HepG2 (cell line): ENCODE measurements around the gene CCDC170. TPM values are rescaled to one million over a fixed set of nuclear protein-coding genes. Genes with fewer than 3 reads are reported as not detected.

Experiments
- HDAC1 ChIP-seq: sonication (generic); formaldehyde crosslinking; IDR thresholded peaks from 2 replicates; pipeline ENCODE4 v1.5.1; 2020; ENCODE audit warnings: mild to moderate bottlenecking, missing genetic modification reagents
- HNRNPLL ChIP-seq: fragments of 200-400 bp; formaldehyde crosslinking; IDR thresholded peaks from 2 replicates; pipeline ENCODE4 v1.6.1; 2017; ENCODE audit warnings: mild to moderate bottlenecking, low read depth, low read length; ENCODE audit not compliant: poor library complexity, severe bottlenecking
- JUNB ChIP-seq: sonication (generic); formaldehyde crosslinking; IDR thresholded peaks from 2 replicates; pipeline ENCODE4 v1.8.0; 2022; ENCODE audit warnings: missing genetic modification reagents, mild to moderate bottlenecking, borderline replicate concordance
- KLF15 ChIP-seq: sonication (generic); formaldehyde crosslinking; IDR thresholded peaks from 2 replicates; pipeline ENCODE4 v1.8.1; 2023; ENCODE audit warnings: borderline replicate concordance, mild to moderate bottlenecking, inconsistent platforms, missing genetic modification reagents, mixed read lengths
- LCORL ChIP-seq, 2 experiments: fragments of 450-650 bp in 1 of 2; sonication (generic) in 1 of 2; formaldehyde crosslinking in 1 of 2; IDR thresholded peaks; 2 replicates each; pipeline versions ENCODE4 v1.5.0 to v1.6.1; 2017 to 2020; ENCODE audit warnings: antibody characterized with exemption in 1 of 2, missing genetic modification reagents in 1 of 2
- NR2F6 ChIP-seq, 2 experiments: IDR thresholded peaks; 2 replicates each; pipeline ENCODE4 v1.6.1; 2016; ENCODE audit warnings: antibody characterized with exemption in 1 of 2, mild to moderate bottlenecking in 1 of 2
- PRPF4 ChIP-seq: fragments of 200-400 bp; formaldehyde crosslinking; IDR thresholded peaks from 2 replicates; pipeline ENCODE4 v1.6.1; 2016; ENCODE audit warnings: low read length, low read depth; ENCODE audit not compliant: poor library complexity, severe bottlenecking
- RBFOX2 ChIP-seq: fragments of 200-400 bp; formaldehyde crosslinking; IDR thresholded peaks from 2 replicates; pipeline ENCODE4 v1.6.1; 2017; ENCODE audit warnings: low read depth, mild to moderate bottlenecking, low read length
- RFX5 ChIP-seq: IDR thresholded peaks from 2 replicates; pipeline ENCODE4 v1.6.1; 2011; ENCODE audit warnings: low read depth, low read length, improper control_type of control experiment
- RORA ChIP-seq: sonication (generic); formaldehyde crosslinking; IDR thresholded peaks from 2 replicates; pipeline ENCODE4 v1.5.0; 2020; ENCODE audit warnings: mild to moderate bottlenecking, missing genetic modification reagents, moderate library complexity
- SMAD1 ChIP-seq: sonication (generic); formaldehyde crosslinking; IDR thresholded peaks from 2 replicates; pipeline ENCODE4 v1.4.0; 2020; ENCODE audit warnings: missing genetic modification reagents, low read depth, mild to moderate bottlenecking, borderline replicate concordance
- XBP1 ChIP-seq: sonication (generic); formaldehyde crosslinking; IDR thresholded peaks from 2 replicates; pipeline ENCODE4 v1.5.0; 2020; ENCODE audit warnings: missing genetic modification reagents
- ZEB1 ChIP-seq: IDR thresholded peaks from 2 replicates; pipeline ENCODE4 v1.6.1; 2012; ENCODE audit warnings: mild to moderate bottlenecking, low read depth, inconsistent platforms; ENCODE audit not compliant: insufficient replicate concordance
- ZFP90 ChIP-seq: sonication (generic); formaldehyde crosslinking; IDR thresholded peaks from 2 replicates; pipeline ENCODE4 v1.8.0; 2022; ENCODE audit warnings: missing genetic modification reagents, mild to moderate bottlenecking, inconsistent platforms, borderline replicate concordance
- ZNF253 ChIP-seq: sonication (generic); formaldehyde crosslinking; IDR thresholded peaks from 2 replicates; pipeline ENCODE4 v1.8.0; 2022; ENCODE audit warnings: mild to moderate bottlenecking, missing genetic modification reagents, borderline replicate concordance
- ZNF543 ChIP-seq: sonication (generic); formaldehyde crosslinking; IDR thresholded peaks from 2 replicates; pipeline ENCODE4 v1.4.0; 2020; ENCODE audit warnings: mild to moderate bottlenecking, missing genetic modification reagents
- ZNF598 ChIP-seq: sonication (generic); formaldehyde crosslinking; IDR thresholded peaks from 2 replicates; pipeline ENCODE4 v1.5.1; 2020; ENCODE audit warnings: mild to moderate bottlenecking, missing genetic modification reagents, borderline replicate concordance
- ZNF780A ChIP-seq: sonication (generic); formaldehyde crosslinking; IDR thresholded peaks from 2 replicates; pipeline ENCODE4 v1.8.0; 2022; ENCODE audit warnings: mild to moderate bottlenecking, missing genetic modification reagents, moderate library complexity
- ZSCAN20 ChIP-seq: sonication (generic); formaldehyde crosslinking; IDR thresholded peaks from 2 replicates; pipeline ENCODE4 v1.4.0; 2020; ENCODE audit warnings: missing genetic modification reagents, mild to moderate bottlenecking, borderline replicate concordance
- ZSCAN29 ChIP-seq: sonication (generic); formaldehyde crosslinking; conservative IDR thresholded peaks from 2 replicates; pipeline ENCODE4 v1.4.0; 2020; ENCODE audit warnings: mild to moderate bottlenecking, missing genetic modification reagents
- polyA plus RNA-seq, 8 experiments: library from polyadenylated mRNA; depleted of rRNA in 3 of 8; stranded (reverse) in 7 of 8; unstranded in 1 of 8; fragments of >200 nt; fragmentation: Illumina TruSeq in 4 of 8; extraction: Trizol in 4 of 8; gene quantifications; 2 replicates each; pipeline versions ENCODE4 v1.2.1 to v1.2.3, GENCODE V29; 2011 to 2016; ENCODE audit warnings: low read depth in 4 of 8, missing spikeins in 1 of 8, mixed read lengths in 1 of 8; ENCODE audit not compliant: insufficient read depth in 1 of 8
- total RNA-seq, 5 experiments: library from RNA; depleted of rRNA; stranded (reverse); fragments of >200 nt; fragmentation: Illumina TruSeq; extraction: Trizol; gene quantifications; 2 replicates each; pipeline ENCODE4 v1.2.3, GENCODE V29; 2016; ENCODE audit warnings: low read depth in 1 of 5
- TF ChIP-seq, protein P1 (sequence below): sonication (generic); formaldehyde crosslinking; IDR thresholded peaks from 2 replicates; pipeline ENCODE4 v1.4.0; 2020; ENCODE audit warnings: missing genetic modification reagents, borderline replicate concordance
- TF ChIP-seq, protein P2 (sequence below): IDR thresholded peaks from 2 replicates; pipeline ENCODE4 v1.6.1; 2016
- TF ChIP-seq, protein P3 (sequence below): sonication (generic); formaldehyde crosslinking; IDR thresholded peaks from 2 replicates; pipeline ENCODE4 v1.5.1; 2020; ENCODE audit warnings: mild to moderate bottlenecking, missing genetic modification reagents

CCDC170 gene
- total and polyA plus RNA-seq, 2 of the 13 experiments (the other 11 are each of a cell fraction or from before 2014, with no cell fraction given), result 0.90 to 5.1 TPM

DNA sequence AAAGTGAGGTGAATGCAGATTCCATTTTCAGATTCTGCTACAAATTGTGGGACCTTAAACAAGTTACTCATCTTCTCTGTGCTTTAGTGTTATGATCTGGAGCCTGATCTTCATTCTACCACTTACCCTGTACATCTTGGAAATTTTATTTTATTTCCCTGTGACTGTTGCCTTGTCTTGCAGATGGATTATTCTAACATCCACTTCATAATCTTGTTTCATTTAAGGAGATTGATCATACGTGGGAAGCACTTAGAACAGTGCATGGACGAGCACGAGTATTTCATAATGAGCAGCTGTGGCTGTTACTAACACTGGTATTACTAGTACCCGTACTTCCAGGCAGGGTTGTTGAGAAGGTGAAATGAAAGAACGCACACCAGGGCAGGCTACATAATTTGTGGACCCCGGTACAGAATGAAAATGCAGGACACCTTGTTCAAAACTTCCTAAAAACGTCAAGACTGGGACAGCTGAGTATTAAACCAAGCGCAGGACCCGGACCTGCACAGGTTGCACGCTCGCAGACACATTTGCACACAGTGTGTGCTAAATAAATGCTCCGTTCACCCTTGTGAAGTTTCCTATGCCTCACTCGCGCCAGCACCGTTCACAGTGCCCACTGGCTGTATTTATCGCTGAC, 535 bp upstream of the CCDC170 start (continued):
- TF ChIP-seq, protein P1, sequence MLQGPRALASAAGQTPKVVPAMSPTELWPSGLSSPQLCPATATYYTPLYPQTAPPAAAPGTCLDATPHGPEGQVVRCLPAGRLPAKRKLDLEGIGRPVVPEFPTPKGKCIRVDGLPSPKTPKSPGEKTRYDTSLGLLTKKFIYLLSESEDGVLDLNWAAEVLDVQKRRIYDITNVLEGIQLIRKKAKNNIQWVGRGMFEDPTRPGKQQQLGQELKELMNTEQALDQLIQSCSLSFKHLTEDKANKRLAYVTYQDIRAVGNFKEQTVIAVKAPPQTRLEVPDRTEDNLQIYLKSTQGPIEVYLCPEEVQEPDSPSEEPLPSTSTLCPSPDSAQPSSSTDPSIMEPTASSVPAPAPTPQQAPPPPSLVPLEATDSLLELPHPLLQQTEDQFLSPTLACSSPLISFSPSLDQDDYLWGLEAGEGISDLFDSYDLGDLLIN (CRISPR knock-in tag), result 0 out of 2 replicates have a peak, but pooled peaks have one; percentile 20
- TF ChIP-seq ZNF543 (CRISPR knock-in tag) (no peak), XBP1 (CRISPR knock-in tag) (no peak), ZSCAN29 (CRISPR knock-in tag) (no peak), RFX5 (no peak), LCORL (IDR thresholded peaks at IDR 0.05) (no peak), LCORL (CRISPR knock-in tag; IDR thresholded peaks at IDR 0.05) (no peak), HNRNPLL (no peak), ZNF253 (CRISPR knock-in tag) (no peak), PRPF4 (no peak), ZEB1 (no peak), NR2F6 (IDR thresholded peaks at IDR 0.05) (no peak), NR2F6 (CRISPR knock-in tag; IDR thresholded peaks at IDR 0.05) (no peak), ZNF598 (CRISPR knock-in tag) (no peak), ZNF780A (CRISPR knock-in tag) (no peak), KLF15 (CRISPR knock-in tag) (no peak), RBFOX2 (no peak), ZFP90 (CRISPR knock-in tag) (no peak), SMAD1 (CRISPR knock-in tag) (no peak), RORA (CRISPR knock-in tag) (no peak; the same call in 1 of the 2 replicates), ZSCAN20 (CRISPR knock-in tag) (no peak), HDAC1 (CRISPR knock-in tag) (no peak), JUNB (no peak)
- TF ChIP-seq, protein P2, sequence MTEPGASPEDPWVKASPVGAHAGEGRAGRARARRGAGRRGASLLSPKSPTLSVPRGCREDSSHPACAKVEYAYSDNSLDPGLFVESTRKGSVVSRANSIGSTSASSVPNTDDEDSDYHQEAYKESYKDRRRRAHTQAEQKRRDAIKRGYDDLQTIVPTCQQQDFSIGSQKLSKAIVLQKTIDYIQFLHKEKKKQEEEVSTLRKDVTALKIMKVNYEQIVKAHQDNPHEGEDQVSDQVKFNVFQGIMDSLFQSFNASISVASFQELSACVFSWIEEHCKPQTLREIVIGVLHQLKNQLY (CRISPR knock-in tag), result no peak
- TF ChIP-seq, protein P3, sequence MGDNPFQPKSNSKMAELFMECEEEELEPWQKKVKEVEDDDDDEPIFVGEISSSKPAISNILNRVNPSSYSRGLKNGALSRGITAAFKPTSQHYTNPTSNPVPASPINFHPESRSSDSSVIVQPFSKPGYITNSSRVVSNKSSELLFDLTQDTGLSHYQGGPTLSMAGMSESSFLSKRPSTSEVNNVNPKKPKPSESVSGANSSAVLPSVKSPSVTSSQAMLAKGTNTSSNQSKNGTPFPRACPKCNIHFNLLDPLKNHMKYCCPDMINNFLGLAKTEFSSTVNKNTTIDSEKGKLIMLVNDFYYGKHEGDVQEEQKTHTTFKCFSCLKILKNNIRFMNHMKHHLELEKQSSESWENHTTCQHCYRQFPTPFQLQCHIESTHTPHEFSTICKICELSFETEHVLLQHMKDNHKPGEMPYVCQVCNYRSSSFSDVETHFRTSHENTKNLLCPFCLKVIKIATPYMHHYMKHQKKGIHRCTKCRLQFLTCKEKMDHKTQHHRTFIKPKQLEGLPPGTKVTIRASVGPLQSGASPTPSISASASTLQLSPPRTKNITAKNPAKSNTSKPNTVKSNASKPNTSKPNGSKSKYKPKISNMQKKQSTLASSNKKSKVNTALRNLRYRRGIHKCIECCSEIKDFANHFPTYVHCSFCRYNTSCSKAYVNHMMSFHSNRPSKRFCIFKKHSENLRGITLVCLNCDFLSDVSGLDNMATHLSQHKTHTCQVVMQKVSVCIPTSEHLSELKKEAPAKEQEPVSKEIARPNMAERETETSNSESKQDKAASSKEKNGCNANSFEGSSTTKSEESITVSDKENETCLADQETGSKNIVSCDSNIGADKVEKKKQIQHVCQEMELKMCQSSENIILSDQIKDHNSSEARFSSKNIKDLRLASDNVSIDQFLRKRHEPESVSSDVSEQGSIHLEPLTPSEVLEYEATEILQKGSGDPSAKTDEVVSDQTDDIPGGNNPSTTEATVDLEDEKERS (CRISPR knock-in tag), result 0 out of 2 replicates have a peak, but pooled peaks have one; percentile 34
